HEK293 (cell line): Measurements from ENCODE around the gene CD55.

ENCODE experiments used
- SP7 ChIP-seq: fragments of 450-650 bp; formaldehyde crosslinking; IDR thresholded peaks from 2 replicates; pipeline ENCODE4 v1.5.1; 2016; ENCODE audit warnings: missing biosample characterization, missing genetic modification characterization
- YY1 ChIP-seq: fragments of 450-650 bp; formaldehyde crosslinking; IDR thresholded peaks from 2 replicates; pipeline ENCODE4 v1.5.1; 2018; ENCODE audit warnings: missing biosample characterization, missing genetic modification characterization
- ZBTB7A ChIP-seq: fragments of 450-650 bp; formaldehyde crosslinking; IDR thresholded peaks from 2 replicates; pipeline ENCODE4 v1.5.1; 2016; ENCODE audit warnings: low read depth, missing biosample characterization, missing genetic modification characterization
- ZNF549 ChIP-seq: fragments of 450-650 bp; IDR thresholded peaks from 2 replicates; pipeline ENCODE4 v1.5.1; 2018; ENCODE audit warnings: missing biosample characterization, missing genetic modification characterization, mild to moderate bottlenecking, inconsistent platforms, moderate library complexity
- ZNF658 ChIP-seq: fragments of 450-650 bp; formaldehyde crosslinking; IDR thresholded peaks from 2 replicates; pipeline ENCODE4; 2016; ENCODE audit warnings: missing biosample characterization, missing genetic modification characterization
- TF ChIP-seq, protein P1 (sequence below): fragments of 450-650 bp; formaldehyde crosslinking; conservative IDR thresholded peaks from 2 replicates; pipeline ENCODE4 v1.5.1; 2016; ENCODE audit warnings: low read depth, missing biosample characterization, missing genetic modification characterization

DNA sequence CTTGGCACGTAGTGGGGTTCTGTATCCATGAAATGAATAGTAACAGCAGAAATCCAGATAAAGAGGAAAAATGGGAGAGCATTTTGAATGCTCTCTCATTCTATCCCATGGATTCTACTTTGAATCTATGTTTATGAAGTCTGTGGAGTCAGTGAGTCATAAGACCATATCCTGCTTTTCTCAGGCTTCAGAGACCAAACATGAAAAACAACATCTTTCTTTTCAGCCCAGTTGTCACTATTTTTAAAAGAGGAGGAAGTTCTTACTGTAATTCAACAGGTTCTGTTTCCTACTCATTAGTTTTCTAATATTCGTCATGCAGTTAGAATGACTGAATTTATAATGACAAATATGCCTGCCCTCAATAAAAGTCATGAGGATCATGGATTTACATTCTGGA lies 39.4 kb upstream of the CD55 start:
- TF ChIP-seq ZNF658 (tag by site-specific recombination): no peak
- TF ChIP-seq YY1 (tag by site-specific recombination): no peak
- no peak for TF ChIP-seq SP7 (tag by site-specific recombination)
- no peak for TF ChIP-seq ZBTB7A
- TF ChIP-seq, protein P1, sequence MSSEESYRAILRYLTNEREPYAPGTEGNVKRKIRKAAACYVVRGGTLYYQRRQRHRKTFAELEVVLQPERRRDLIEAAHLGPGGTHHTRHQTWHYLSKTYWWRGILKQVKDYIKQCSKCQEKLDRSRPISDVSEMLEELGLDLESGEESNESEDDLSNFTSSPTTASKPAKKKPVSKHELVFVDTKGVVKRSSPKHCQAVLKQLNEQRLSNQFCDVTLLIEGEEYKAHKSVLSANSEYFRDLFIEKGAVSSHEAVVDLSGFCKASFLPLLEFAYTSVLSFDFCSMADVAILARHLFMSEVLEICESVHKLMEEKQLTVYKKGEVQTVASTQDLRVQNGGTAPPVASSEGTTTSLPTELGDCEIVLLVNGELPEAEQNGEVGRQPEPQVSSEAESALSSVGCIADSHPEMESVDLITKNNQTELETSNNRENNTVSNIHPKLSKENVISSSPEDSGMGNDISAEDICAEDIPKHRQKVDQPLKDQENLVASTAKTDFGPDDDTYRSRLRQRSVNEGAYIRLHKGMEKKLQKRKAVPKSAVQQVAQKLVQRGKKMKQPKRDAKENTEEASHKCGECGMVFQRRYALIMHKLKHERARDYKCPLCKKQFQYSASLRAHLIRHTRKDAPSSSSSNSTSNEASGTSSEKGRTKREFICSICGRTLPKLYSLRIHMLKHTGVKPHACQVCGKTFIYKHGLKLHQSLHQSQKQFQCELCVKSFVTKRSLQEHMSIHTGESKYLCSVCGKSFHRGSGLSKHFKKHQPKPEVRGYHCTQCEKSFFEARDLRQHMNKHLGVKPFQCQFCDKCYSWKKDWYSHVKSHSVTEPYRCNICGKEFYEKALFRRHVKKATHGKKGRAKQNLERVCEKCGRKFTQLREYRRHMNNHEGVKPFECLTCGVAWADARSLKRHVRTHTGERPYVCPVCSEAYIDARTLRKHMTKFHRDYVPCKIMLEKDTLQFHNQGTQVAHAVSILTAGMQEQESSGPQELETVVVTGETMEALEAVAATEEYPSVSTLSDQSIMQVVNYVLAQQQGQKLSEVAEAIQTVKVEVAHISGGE (tag by site-specific recombination): no peak
- no peak for TF ChIP-seq ZNF549 (tag by site-specific recombination)
